22Rv1 (cell line): Measurements from ENCODE around the gene AREG.

Experiments
- H3K27ac ChIP-seq: fragments of 450-650 bp; 2 replicates; pipeline ENCODE4 v1.5.1; 2017
- CTCF ChIP-seq: fragments of 450-650 bp; IDR thresholded peaks from 2 replicates; pipeline ENCODE4 v1.5.1; 2017; ENCODE audit warnings: mild to moderate bottlenecking
- ZFX ChIP-seq: fragments of 450-650 bp; IDR thresholded peaks from 2 replicates; pipeline ENCODE4 v1.6.1; 2017; ENCODE audit warnings: antibody characterized with exemption, borderline replicate concordance

AREG gene

GRCh38 chr4:74453037-74453635 lies 8.2 kb downstream of the AREG start:
- TF ChIP-seq CTCF (no peak), ZFX (no peak)

GRCh38 chr4:74453829-74454742 lies 9.2 kb downstream of the AREG start:
- TF ChIP-seq CTCF (no peak), ZFX (no peak)
- H3K27ac ChIP-seq: no peak overlapping the region

More at GRCh38 chr4:74453037-74453635, 8.2 kb downstream of the AREG start:
- no peak overlapping the region; the same call in 1 of the 2 replicates for H3K27ac ChIP-seq

- H3K27ac ChIP-seq: no peak overlapping the region
- TF ChIP-seq CTCF (no peak), ZFX (no peak)
Observed at GRCh38 chr4:74455361-74456055, 10.6 kb downstream of the AREG start.

- no peak overlapping the region for H3K27ac ChIP-seq
- TF ChIP-seq ZFX (no peak), CTCF (no peak)
Observed at GRCh38 chr4:74456056-74456744, 11.3 kb downstream of the AREG start.

- no peak for TF ChIP-seq CTCF
- TF ChIP-seq ZFX: no peak
- no peak overlapping the region for H3K27ac ChIP-seq
Observed at GRCh38 chr4:74456849-74457395, 12.0 kb downstream of the AREG start.

- no peak overlapping the region for H3K27ac ChIP-seq
- TF ChIP-seq CTCF (no peak), ZFX (no peak)
Observed at GRCh38 chr4:74460833-74461232, 15.9 kb downstream of the AREG start.
